Endothelial cell of umbilical vein (primary cell): ENCODE measurements around the gene HOXA11. TPM values are rescaled to one million over a fixed set of nuclear protein-coding genes. Genes with fewer than 3 reads are reported as not detected.

ENCODE experiments used
- BruUV-seq: library from RNA; stranded (reverse); fragments of 400-500 nt; replicated peaks from 2 replicates; lab custom pipeline; 2021; lab: Mats Ljungman, UMichigan
- CTCF ChIA-PET: fragments of 300-600, 350-600 bp; sonication (Branson Sonifier 250); formaldehyde crosslinking; loops from one replicate; lab custom pipeline; 2021; ENCODE audit warnings: antibody characterized with exemption, inconsistent platforms; lab: Charles Lee
- POLR2A ChIA-PET: fragments of 300-600, 350-600 bp; sonication (Branson Sonifier 250); formaldehyde crosslinking; loops from one replicate; lab custom pipeline; 2021; ENCODE audit warnings: antibody characterized with exemption, inconsistent platforms; lab: Charles Lee
- DNase-seq: peaks from one replicate; pipeline ENCODE4 v3.0.0-alpha.2; 2011; ENCODE audit warnings: low read depth, low spot score
- FAIRE-seq: peaks from 2 replicates; lab custom pipeline; 2011; peaks lifted over from hg19 to GRCh38; lab: Jason Lieb, UNC
- H2AFZ ChIP-seq: 2 replicates; pipeline ENCODE4 v1.6.0; 2012; ENCODE audit warnings: low read depth, low read length, control low read depth, inconsistent platforms
- H3K27ac ChIP-seq: 2 replicates; pipeline ENCODE4 v1.5.1; 2011; ENCODE audit warnings: low read depth, mild to moderate bottlenecking, control low read depth, low read length, moderate library complexity; ENCODE audit not compliant: insufficient read depth
- H3K27me3 ChIP-seq, 2 experiments: 2 replicates each; pipeline versions ENCODE4 v1.6.0 to v1.6.1; 2011; ENCODE audit warnings: low read length in 2 of 2, mixed read lengths in 1 of 2; ENCODE audit not compliant: control insufficient read depth in 2 of 2, insufficient read depth in 2 of 2
- H3K36me3 ChIP-seq, 2 experiments: 2 replicates in 1 of 2; 3 replicates in 1 of 2; pipeline ENCODE4 v1.5.1; 2011; ENCODE audit warnings: low read length in 2 of 2, mild to moderate bottlenecking in 1 of 2, moderate library complexity in 1 of 2; ENCODE audit not compliant: control insufficient read depth in 2 of 2, insufficient read depth in 2 of 2; ENCODE audit errors: extremely low read depth in 1 of 2
- H3K4me1 ChIP-seq: 3 replicates; pipeline ENCODE4 v1.5.1; 2011; ENCODE audit warnings: mild to moderate bottlenecking, low read length; ENCODE audit not compliant: control insufficient read depth, insufficient read depth; ENCODE audit errors: extremely low read depth
- H3K4me2 ChIP-seq: 2 replicates; pipeline ENCODE4 v1.6.1; 2011; ENCODE audit warnings: low read length, control low read depth, mixed read lengths; ENCODE audit not compliant: insufficient read depth
- H3K4me3 ChIP-seq, 3 experiments: fragments of 200-600 bp in 1 of 3; sonication (generic), shearing (Covaris generic) in 1 of 3; replicated peaks in 1 of 3; 2 replicates each; pipeline ENCODE4 v1.5.1; 2011 to 2016; ENCODE audit warnings: control low read depth in 3 of 3, low read length in 3 of 3, mild to moderate bottlenecking in 2 of 3, inconsistent platforms in 1 of 3, low read depth in 1 of 3, moderate library complexity in 1 of 3; ENCODE audit not compliant: insufficient read depth in 1 of 3
- H3K79me2 ChIP-seq: 2 replicates; pipeline ENCODE4 v1.6.0; 2012; ENCODE audit warnings: low read length, inconsistent platforms; ENCODE audit not compliant: control insufficient read depth, insufficient read depth
- H3K9ac ChIP-seq: replicated peaks from 2 replicates; pipeline ENCODE3; 2011; ENCODE audit warnings: low read length, control low read depth; ENCODE audit not compliant: insufficient read depth; ENCODE audit errors: extremely low read depth
- H3K9me1 ChIP-seq: replicated peaks from 3 replicates; pipeline ENCODE4 v1.6.0; 2011; ENCODE audit warnings: mild to moderate bottlenecking, low read length; ENCODE audit not compliant: control insufficient read depth, insufficient read depth; ENCODE audit errors: extremely low read depth
- H3K9me3 ChIP-seq: replicated peaks from 2 replicates; pipeline ENCODE4 v1.5.1; 2012; ENCODE audit warnings: low read length, inconsistent platforms; ENCODE audit not compliant: control insufficient read depth, insufficient read depth
- H4K20me1 ChIP-seq: replicated peaks from 2 replicates; pipeline ENCODE3; 2011; ENCODE audit warnings: mild to moderate bottlenecking, low read length; ENCODE audit not compliant: control insufficient read depth, insufficient read depth; ENCODE audit errors: extremely low read depth
- EZH2 ChIP-seq: IDR thresholded peaks from 2 replicates; pipeline ENCODE4 v1.6.1; 2012; ENCODE audit warnings: borderline replicate concordance, low read depth, mild to moderate bottlenecking, moderate library complexity, low read length, inconsistent platforms; ENCODE audit not compliant: severe bottlenecking
- FOS ChIP-seq: IDR thresholded peaks from 2 replicates; pipeline ENCODE4 v1.6.1; 2011; ENCODE audit warnings: mild to moderate bottlenecking, low read length, moderate library complexity, borderline replicate concordance; ENCODE audit not compliant: insufficient read depth
- GATA2 ChIP-seq: IDR thresholded peaks from 2 replicates; pipeline ENCODE4 v1.7.0; 2011; ENCODE audit warnings: low read depth, mild to moderate bottlenecking, moderate library complexity, mixed read lengths, low read length; ENCODE audit not compliant: insufficient read length, insufficient read depth
- JUN ChIP-seq: IDR thresholded peaks from 2 replicates; pipeline ENCODE4 v1.6.1; 2011; ENCODE audit warnings: borderline replicate concordance, low read depth; ENCODE audit not compliant: insufficient read length, insufficient read depth
- MYC ChIP-seq: IDR thresholded peaks from one replicate; pipeline ENCODE4 v1.6.1; 2011; ENCODE audit warnings: mild to moderate bottlenecking, low read depth, low read length
- POLR2A ChIP-seq: IDR thresholded peaks from 2 replicates; pipeline ENCODE4 v1.6.1; 2012; ENCODE audit warnings: low read depth, mild to moderate bottlenecking, control low read depth, low read length
- POLR2AphosphoS5 ChIP-seq: IDR thresholded peaks from 2 replicates; pipeline ENCODE4 v1.6.1; 2012; ENCODE audit warnings: low read depth, mild to moderate bottlenecking, control low read depth, low read length, moderate library complexity; ENCODE audit not compliant: insufficient read depth
- dilution Hi-C: fragments of 300-500 bp; cut with MboI; formaldehyde crosslinking; loops from one replicate; pipeline ENCODE4 v1.15.0; 2019; ENCODE audit warnings: low sequenced_read_pairs; ENCODE audit not compliant: extremely low pct_ligation_motif_present
- intact Hi-C: fragments of 100-400 bp; cut with micrococcal nuclease; formaldehyde crosslinking; loops from one replicate; pipeline ENCODE4 v1.10.0; 2022
- polyA plus RNA-seq, 4 experiments: library from polyadenylated mRNA; depleted of rRNA in 3 of 4; stranded (reverse) in 3 of 4; unstranded in 1 of 4; fragments of >200 nt; gene quantifications; 2 replicates each; pipeline versions ENCODE4 v1.2.1 to v1.2.3, GENCODE V29; 2011 to 2012; ENCODE audit warnings: missing spikeins in 1 of 4
- total RNA-seq: library from RNA; stranded (reverse); gene quantifications from 2 replicates; pipeline ENCODE4 v1.2.3, GENCODE V29; 2021
- TF ChIP-seq, protein P1 (sequence below), 2 donors: IDR thresholded peaks; 1 replicate in 1 of 2; 2 replicates in 1 of 2; pipeline ENCODE4 v1.5.1; 2011; ENCODE audit warnings: low read length in 2 of 2, mild to moderate bottlenecking in 2 of 2, moderate library complexity in 2 of 2, control low read depth in 1 of 2, inconsistent platforms in 1 of 2, low read depth in 1 of 2; ENCODE audit not compliant: insufficient read depth in 1 of 2; ENCODE audit errors: extremely low read depth in 1 of 2
- TF ChIP-seq, protein P2 (sequence below): IDR thresholded peaks from 2 replicates; pipeline ENCODE4 v1.6.1; 2011; ENCODE audit not compliant: insufficient read depth, insufficient read length

The HOXA11 gene
- total and polyA plus RNA-seq, 2 donors (not counting 3 experiments of a cell fraction or from before 2014, with no cell fraction given) = 10.4 to 16.7 TPM

DNA sequence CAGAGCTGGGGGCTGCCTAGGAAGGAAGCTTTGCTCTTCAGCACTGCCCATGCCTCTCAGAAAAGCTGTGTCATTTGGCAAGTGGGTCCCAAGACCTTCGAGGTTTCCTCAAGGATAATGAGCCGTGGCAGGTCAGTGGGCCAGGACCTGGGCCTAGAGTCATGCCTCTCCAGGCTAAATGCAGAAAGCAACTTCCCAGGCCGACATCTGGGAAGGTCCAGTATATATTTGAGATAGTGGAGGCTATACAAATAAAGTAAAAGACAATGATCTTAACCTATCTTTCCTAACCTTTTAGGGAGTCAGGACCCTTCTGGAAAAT is 8.5 kb downstream of the HOXA11 start:
- Histone ChIP-seq H3K79me2 (peaks cover 95% of the 10 kb centered on the region), H3K9me1 (no peaks in the 10 kb centered on the region), H3K9me3 (no peaks in the 10 kb centered on the region), H3K4me1 (peaks cover 61% of the 10 kb centered on the region), H3K27me3 (no peaks in the 10 kb centered on the region), H2AFZ (no peak overlapping the region), H3K4me3 (peak overlapping the region in 2 of 3 experiments; percentile 34 to 94), H3K9ac (peak overlapping the region; percentile 95), H3K36me3 (no peaks in the 10 kb centered on the region), H4K20me1 (no peaks in the 10 kb centered on the region), H3K27ac (peak overlapping the region; percentile 96), H3K4me2 (peak overlapping the region; percentile 98)
- FAIRE-seq (peak; percentile 31), DNase-seq (no peak)
- intact Hi-C loops = no loop called here
- ChIA-PET POLR2A (interaction anchor here (1.0 to 2.5 kb wide), 5 partner anchors 8 to 976 kb away, joined by 3 to 8 read pairs (median 7); partner anchors contain the start of genes HNRNPA2B1, HOXA11, HOXA3 and HOXA9), CTCF (interaction anchor here (1.0 to 8.0 kb wide), 13 partner anchors 7 to 807 kb away, joined by 3 to 86 read pairs (median 6); partner anchors contain the start of genes HOXA11, HOXA3 and HOXA5)
- dilution Hi-C loops = no loop called here
- TF ChIP-seq, protein P1, sequence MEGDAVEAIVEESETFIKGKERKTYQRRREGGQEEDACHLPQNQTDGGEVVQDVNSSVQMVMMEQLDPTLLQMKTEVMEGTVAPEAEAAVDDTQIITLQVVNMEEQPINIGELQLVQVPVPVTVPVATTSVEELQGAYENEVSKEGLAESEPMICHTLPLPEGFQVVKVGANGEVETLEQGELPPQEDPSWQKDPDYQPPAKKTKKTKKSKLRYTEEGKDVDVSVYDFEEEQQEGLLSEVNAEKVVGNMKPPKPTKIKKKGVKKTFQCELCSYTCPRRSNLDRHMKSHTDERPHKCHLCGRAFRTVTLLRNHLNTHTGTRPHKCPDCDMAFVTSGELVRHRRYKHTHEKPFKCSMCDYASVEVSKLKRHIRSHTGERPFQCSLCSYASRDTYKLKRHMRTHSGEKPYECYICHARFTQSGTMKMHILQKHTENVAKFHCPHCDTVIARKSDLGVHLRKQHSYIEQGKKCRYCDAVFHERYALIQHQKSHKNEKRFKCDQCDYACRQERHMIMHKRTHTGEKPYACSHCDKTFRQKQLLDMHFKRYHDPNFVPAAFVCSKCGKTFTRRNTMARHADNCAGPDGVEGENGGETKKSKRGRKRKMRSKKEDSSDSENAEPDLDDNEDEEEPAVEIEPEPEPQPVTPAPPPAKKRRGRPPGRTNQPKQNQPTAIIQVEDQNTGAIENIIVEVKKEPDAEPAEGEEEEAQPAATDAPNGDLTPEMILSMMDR (IDR thresholded peaks at IDR 0.05; ENCODE audit: extremely low read depth in 1 of 2, insufficient read depth in 1 of 2, low read depth in 1 of 2, low read length in 2 of 2) = no peak
- TF ChIP-seq MYC (no peak), FOS (no peak), JUN (no peak), POLR2AphosphoS5 (no peak), GATA2 (no peak), EZH2 (no peak), POLR2A (no peak)
- TF ChIP-seq, protein P2, sequence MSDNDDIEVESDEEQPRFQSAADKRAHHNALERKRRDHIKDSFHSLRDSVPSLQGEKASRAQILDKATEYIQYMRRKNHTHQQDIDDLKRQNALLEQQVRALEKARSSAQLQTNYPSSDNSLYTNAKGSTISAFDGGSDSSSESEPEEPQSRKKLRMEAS = no peak
- no TSS peak for BruUV-seq
